H9 (cell line): ENCODE measurements around the gene AFF1. TPM values are rescaled to one million over a fixed set of nuclear protein-coding genes. Genes with fewer than 3 reads are reported as not detected.

ENCODE experiments used
- DNase-seq: peaks from one replicate; pipeline ENCODE4 v3.0.0-alpha.2; 2017
- H2AFZ ChIP-seq: one replicate; pipeline ENCODE4 v1.6.1; 2013; ENCODE audit warnings: mild to moderate bottlenecking, low read length, control low read depth, moderate library complexity
- H2AK5ac ChIP-seq: 2 replicates; pipeline ENCODE4 v1.6.1; 2013; ENCODE audit warnings: low read length, control low read depth, mixed read lengths; ENCODE audit not compliant: insufficient read length
- H2BK120ac ChIP-seq: one replicate; pipeline ENCODE4 v1.6.1; 2013; ENCODE audit warnings: low read depth, mild to moderate bottlenecking, low read length, control low read depth, inconsistent platforms; ENCODE audit not compliant: poor library complexity, severe bottlenecking
- H2BK12ac ChIP-seq: 2 replicates; pipeline ENCODE4 v1.6.1; 2013; ENCODE audit warnings: low read length, control low read depth, mixed read lengths, low read depth; ENCODE audit not compliant: insufficient read length
- H2BK15ac ChIP-seq: 2 replicates; pipeline ENCODE4 v1.6.1; 2013; ENCODE audit warnings: low read depth, low read length, control low read depth
- H2BK20ac ChIP-seq: one replicate; pipeline ENCODE4 v1.6.1; 2013; ENCODE audit warnings: low read depth, mild to moderate bottlenecking, low read length, control low read depth, inconsistent platforms; ENCODE audit not compliant: poor library complexity, severe bottlenecking
- H2BK5ac ChIP-seq: 2 replicates; pipeline ENCODE4 v1.6.1; 2013; ENCODE audit warnings: low read length, control low read depth, mixed read lengths; ENCODE audit not compliant: insufficient read length
- H3K14ac ChIP-seq: 2 replicates; pipeline ENCODE4 v1.6.1; 2013; ENCODE audit warnings: low read length, control low read depth; ENCODE audit not compliant: insufficient read depth
- H3K18ac ChIP-seq: 2 replicates; pipeline ENCODE4 v1.6.1; 2013; ENCODE audit warnings: low read depth, mild to moderate bottlenecking, mixed read lengths, low read length, control low read depth; ENCODE audit not compliant: insufficient read length
- H3K23ac ChIP-seq: 2 replicates; pipeline ENCODE4 v1.6.1; 2013; ENCODE audit warnings: low read length, control low read depth, mixed read lengths, low read depth; ENCODE audit not compliant: insufficient read length
- H3K23me2 ChIP-seq: 2 replicates; pipeline ENCODE4 v1.6.1; 2013; ENCODE audit warnings: low read depth, mild to moderate bottlenecking, mixed read lengths, low read length, control low read depth; ENCODE audit not compliant: insufficient read length, poor library complexity, severe bottlenecking
- H3K27ac ChIP-seq: 2 replicates; pipeline ENCODE4 v1.5.1; 2013; ENCODE audit warnings: low read length, control low read depth, mixed read lengths, low read depth; ENCODE audit not compliant: insufficient read length
- H3K27me3 ChIP-seq: 2 replicates; pipeline ENCODE4 v1.6.1; 2013; ENCODE audit warnings: low read length, control low read depth, inconsistent platforms; ENCODE audit not compliant: insufficient read depth
- H3K4ac ChIP-seq: 2 replicates; pipeline ENCODE4 v1.6.1; 2013; ENCODE audit warnings: low read depth, mild to moderate bottlenecking, control low read depth, inconsistent platforms, low read length, moderate library complexity
- H3K4me1 ChIP-seq: 2 replicates; pipeline ENCODE4 v1.6.1; 2013; ENCODE audit warnings: low read length, control low read depth, inconsistent platforms; ENCODE audit not compliant: insufficient read depth
- H3K4me2 ChIP-seq: 2 replicates; pipeline ENCODE4 v1.6.1; 2013; ENCODE audit warnings: low read length, control low read depth, mixed read lengths; ENCODE audit not compliant: insufficient read length, insufficient read depth
- H3K56ac ChIP-seq: 2 replicates; pipeline ENCODE4 v1.6.1; 2013; ENCODE audit warnings: low read depth, mild to moderate bottlenecking, mixed read lengths, low read length, control low read depth; ENCODE audit not compliant: insufficient read length
- H3K79me1 ChIP-seq: 2 replicates; pipeline ENCODE4 v1.6.1; 2013; ENCODE audit warnings: low read depth, mild to moderate bottlenecking, moderate library complexity, low read length, control low read depth, inconsistent platforms; ENCODE audit not compliant: insufficient read depth, poor library complexity, severe bottlenecking
- H3K79me2 ChIP-seq: 2 replicates; pipeline ENCODE4 v1.6.1; 2013; ENCODE audit warnings: low read length, control low read depth, inconsistent platforms; ENCODE audit not compliant: insufficient read depth
- H3K9ac ChIP-seq: 2 replicates; pipeline ENCODE4 v1.6.1; 2013; ENCODE audit warnings: low read length, control low read depth, mixed read lengths; ENCODE audit not compliant: insufficient read length; ENCODE audit errors: extremely low read depth
- H3K9me3 ChIP-seq: one replicate; pipeline ENCODE4 v1.6.1; 2013; ENCODE audit warnings: low read depth, low read length, inconsistent platforms; ENCODE audit not compliant: control insufficient read depth
- H3T11ph ChIP-seq: one replicate; pipeline ENCODE4 v1.6.1; 2013; ENCODE audit warnings: mild to moderate bottlenecking, low read length, control low read depth, inconsistent platforms
- H4K20me1 ChIP-seq: one replicate; pipeline ENCODE4 v1.6.1; 2013; ENCODE audit not compliant: control insufficient read depth, insufficient read length, insufficient read depth
- H4K5ac ChIP-seq: 2 replicates; pipeline ENCODE4 v1.6.1; 2013; ENCODE audit warnings: low read depth, mild to moderate bottlenecking, mixed read lengths, low read length, control low read depth; ENCODE audit not compliant: insufficient read length
- H4K8ac ChIP-seq: replicated peaks from 2 replicates; pipeline ENCODE4 v1.6.1; 2013; ENCODE audit warnings: low read length, control low read depth, mixed read lengths, low read depth; ENCODE audit not compliant: insufficient read length
- H4K91ac ChIP-seq: 2 replicates; pipeline ENCODE4 v1.6.1; 2013; ENCODE audit warnings: low read depth, mild to moderate bottlenecking, moderate library complexity, mixed read lengths, low read length, control low read depth; ENCODE audit not compliant: insufficient read length
- H3K27ac Mint-ChIP-seq, 3 experiments: 2 replicates in 2 of 3; 3 replicates in 1 of 3; pipeline ENCODE4 v1.8.0; 2020 to 2021; ENCODE audit warnings: mixed read lengths in 3 of 3, mild to moderate bottlenecking in 1 of 3, moderate library complexity in 1 of 3
- H3K27me3 Mint-ChIP-seq: 2 replicates; pipeline ENCODE4 v1.8.0; 2021; ENCODE audit warnings: low read depth, mild to moderate bottlenecking, moderate library complexity, mixed read lengths
- H3K36me3 Mint-ChIP-seq, 3 experiments: 2 replicates in 2 of 3; 3 replicates in 1 of 3; pipeline ENCODE4 v1.8.0; 2020 to 2021; ENCODE audit warnings: low read depth in 3 of 3, mixed read lengths in 3 of 3; ENCODE audit not compliant: insufficient read depth in 1 of 3
- H3K4me1 Mint-ChIP-seq, 2 experiments: 2 replicates each; pipeline ENCODE4 v1.8.0; 2020; ENCODE audit warnings: mixed read lengths in 2 of 2
- H3K4me3 Mint-ChIP-seq, 2 experiments: 2 replicates in 1 of 2; 3 replicates in 1 of 2; pipeline ENCODE4 v1.8.0; 2020 to 2021; ENCODE audit warnings: mild to moderate bottlenecking in 2 of 2, mixed read lengths in 2 of 2, moderate library complexity in 1 of 2
- H3K9me3 Mint-ChIP-seq, 2 experiments: 2 replicates in 1 of 2; 3 replicates in 1 of 2; pipeline ENCODE4 v1.8.0; 2020; ENCODE audit warnings: mild to moderate bottlenecking in 2 of 2, mixed read lengths in 2 of 2, moderate library complexity in 1 of 2
- WGBS: extraction: QIAGEN DNeasy Blood & Tissue Kit; methylation state at CpG from one replicate; pipeline ENCODE4 v1.1.7; 2013; ENCODE audit warnings: missing lambda C conversion rate, low lambda C conversion rate, mixed read lengths; ENCODE audit not compliant: insufficient read length; ENCODE audit errors: extremely low coverage; 5-methylcytosine and 5-hydroxymethylcytosine counted together
- total RNA-seq: library from RNA; stranded (reverse); gene quantifications from 2 replicates; pipeline ENCODE4 v1.2.1, GENCODE V29; 2021
- TF ChIP-seq, protein P1 (sequence below): fragments of 200-600 bp; sonication (generic); conservative IDR thresholded peaks from 3 replicates; pipeline ENCODE4 v1.8.0; 2021; ENCODE audit warnings: antibody characterized with exemption, mild to moderate bottlenecking

The AFF1 gene
- total RNA-seq, 1 experiment from 2014 or later = 74.5 TPM

DNA sequence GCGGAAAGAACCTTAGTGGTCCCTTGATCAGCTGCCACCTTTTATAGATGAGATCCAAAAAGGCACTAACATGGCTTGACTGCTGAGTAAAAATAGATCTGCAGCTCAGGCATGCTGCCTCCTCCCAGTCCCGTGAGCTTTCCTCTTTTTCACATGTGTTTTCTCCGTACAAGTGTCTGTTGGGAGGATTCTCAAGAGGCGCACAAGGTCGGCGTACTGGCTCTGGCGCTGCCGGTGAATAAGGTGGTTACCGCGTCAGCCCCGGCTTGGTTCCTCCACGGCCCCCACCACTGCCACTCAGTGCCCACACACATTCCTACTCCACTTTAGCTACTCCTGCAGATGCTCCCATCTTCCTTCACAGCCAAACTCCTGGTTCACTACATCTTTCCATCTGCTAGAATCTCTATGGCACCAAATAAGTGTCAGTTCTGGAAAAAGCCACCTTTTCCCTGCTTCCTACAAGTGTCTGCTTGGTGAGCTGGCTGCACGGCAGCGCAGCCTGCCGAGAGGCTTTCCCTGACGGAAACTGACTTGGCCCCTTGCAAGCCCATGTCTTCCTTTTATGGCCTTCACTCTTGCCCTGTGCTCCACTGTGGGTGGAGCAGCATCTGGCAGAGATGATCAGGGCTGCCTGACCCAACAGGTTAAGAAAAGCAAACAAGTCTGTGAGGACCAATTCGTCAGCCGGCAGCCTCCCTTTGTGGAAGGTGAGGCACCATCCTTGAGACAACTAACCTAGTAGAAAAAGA is 185.8 kb downstream of the AFF1 start:
- Histone ChIP-seq H3K9me3 (no peaks in the 10 kb centered on the region), H2BK120ac (no peak overlapping the region), H2AFZ (no peak overlapping the region), H3K14ac (no peak overlapping the region), H4K91ac (no peak overlapping the region), H3K27me3 (no peaks in the 10 kb centered on the region), H3T11ph (no peak overlapping the region), H4K8ac (no peak overlapping the region), H3K9ac (no peak overlapping the region), H2BK5ac (no peak overlapping the region), H2BK15ac (no peak overlapping the region), H3K56ac (no peak overlapping the region), H2AK5ac (no peak overlapping the region), H3K23ac (no peak overlapping the region), H2BK20ac (no peak overlapping the region), H2BK12ac (no peak overlapping the region), H3K4me1 (no peaks in the 10 kb centered on the region; the same call in 1 of the 2 replicates), H3K4me2 (no peak overlapping the region), H3K27ac (no peak overlapping the region), H4K20me1 (no peaks in the 10 kb centered on the region), H3K23me2 (peaks cover 3% of the 10 kb centered on the region), H3K79me1 (peaks cover 6% of the 10 kb centered on the region), H3K79me2 (peaks cover 2% of the 10 kb centered on the region; the same call in 1 of the 2 replicates), H4K5ac (no peak overlapping the region), H3K4ac (no peak overlapping the region), H3K18ac (no peak overlapping the region)
- TF ChIP-seq, protein P1, sequence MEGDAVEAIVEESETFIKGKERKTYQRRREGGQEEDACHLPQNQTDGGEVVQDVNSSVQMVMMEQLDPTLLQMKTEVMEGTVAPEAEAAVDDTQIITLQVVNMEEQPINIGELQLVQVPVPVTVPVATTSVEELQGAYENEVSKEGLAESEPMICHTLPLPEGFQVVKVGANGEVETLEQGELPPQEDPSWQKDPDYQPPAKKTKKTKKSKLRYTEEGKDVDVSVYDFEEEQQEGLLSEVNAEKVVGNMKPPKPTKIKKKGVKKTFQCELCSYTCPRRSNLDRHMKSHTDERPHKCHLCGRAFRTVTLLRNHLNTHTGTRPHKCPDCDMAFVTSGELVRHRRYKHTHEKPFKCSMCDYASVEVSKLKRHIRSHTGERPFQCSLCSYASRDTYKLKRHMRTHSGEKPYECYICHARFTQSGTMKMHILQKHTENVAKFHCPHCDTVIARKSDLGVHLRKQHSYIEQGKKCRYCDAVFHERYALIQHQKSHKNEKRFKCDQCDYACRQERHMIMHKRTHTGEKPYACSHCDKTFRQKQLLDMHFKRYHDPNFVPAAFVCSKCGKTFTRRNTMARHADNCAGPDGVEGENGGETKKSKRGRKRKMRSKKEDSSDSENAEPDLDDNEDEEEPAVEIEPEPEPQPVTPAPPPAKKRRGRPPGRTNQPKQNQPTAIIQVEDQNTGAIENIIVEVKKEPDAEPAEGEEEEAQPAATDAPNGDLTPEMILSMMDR = no peak
- Mint-ChIP-seq H3K4me3 (no peak overlapping the region), H3K36me3 (peaks cover 16 to 56% (median 28%) of the 10 kb centered on the region in 3 experiments), H3K4me1 (peaks cover 20 to 22% of the 10 kb centered on the region in 2 experiments), H3K27ac (peak overlapping the region; percentile 5 to 92 (median 39); a peak in 5 of 7 replicates), H3K27me3 (no peaks in the 10 kb centered on the region; the same call in 1 of the 2 replicates), H3K9me3 (no peaks in the 10 kb centered on the region)
- WGBS = no CpG with 5 or more reads among the region's 18 CpGs
- no peak for DNase-seq
